Activated CD4-positive, alpha-beta T cell treated with anti-CD3 and anti-CD28 coated beads, Interleukin-2, amount 10 ng/mL, durations not matched to agents 24 days and 14 days (primary cell): ENCODE measurements around the gene PDCD1LG2. TPM values are rescaled to one million over a fixed set of nuclear protein-coding genes. Genes with fewer than 3 reads are reported as not detected.
"Not testable (repeated sequence)": the region's sequence is repeated elsewhere in the genome, so short reads cannot be mapped to it uniquely, and the experiment has no call there.

Experiments used
- DNase-seq: peaks from one replicate; pipeline ENCODE4 v3.0.0; 2022
- H3K27ac Mint-ChIP-seq: one replicate; pipeline ENCODE4 v1.8.0; 2022; ENCODE audit warnings: mild to moderate bottlenecking, mixed read lengths
- H3K27me3 Mint-ChIP-seq: one replicate; pipeline ENCODE4 v1.8.0; 2022; ENCODE audit warnings: mixed read lengths
- H3K36me3 Mint-ChIP-seq: one replicate; pipeline ENCODE4 v1.8.0; 2022; ENCODE audit warnings: low read depth, mild to moderate bottlenecking, mixed read lengths
- H3K4me1 Mint-ChIP-seq: one replicate; pipeline ENCODE4 v1.8.0; 2021; ENCODE audit warnings: mixed read lengths
- H3K4me3 Mint-ChIP-seq: one replicate; pipeline ENCODE4 v1.8.0; 2022; ENCODE audit warnings: mild to moderate bottlenecking, moderate library complexity, mixed read lengths
- H3K9me3 Mint-ChIP-seq: one replicate; pipeline ENCODE4 v1.8.0; 2021; ENCODE audit warnings: mixed read lengths
- intact Hi-C: fragments of 100-400 bp; cut with micrococcal nuclease; formaldehyde crosslinking; loops from one replicate; pipeline ENCODE4 v1.15.1; 2023
- total RNA-seq: library from RNA; stranded (reverse); gene quantifications from 2 replicates; pipeline ENCODE4 v1.2.3, GENCODE V29; 2022

Gene PDCD1LG2
- total RNA-seq, 1 donor from 2014 or later: 1.5 TPM

- no peaks in the 10 kb centered on the region for H3K9me3 Mint-ChIP-seq
- no peak overlapping the region for H3K27ac Mint-ChIP-seq
- peaks cover 17% of the 10 kb centered on the region for H3K4me1 Mint-ChIP-seq
- intact Hi-C loops: loop anchor here (2.0 kb wide), 1 partner anchor 15 kb away; no protein-coding TSS in a partner anchor
- no peak for DNase-seq
- no peaks in the 10 kb centered on the region for H3K27me3 Mint-ChIP-seq
- no peak overlapping the region for H3K4me3 Mint-ChIP-seq
- peaks cover 29% of the 10 kb centered on the region for H3K36me3 Mint-ChIP-seq
Measured at GRCh38 chr9:5574097-5574496, 63.8 kb downstream of the PDCD1LG2 start.

- no peaks in the 10 kb centered on the region for H3K27me3 Mint-ChIP-seq
- intact Hi-C loops: loop anchor here (2.0 kb wide), 1 partner anchor 16 kb away; no protein-coding TSS in a partner anchor
Measured at GRCh38 chr9:5575000-5575399, 64.7 kb downstream of the PDCD1LG2 start.

GRCh38 chr9:5577225-5577624 is 66.9 kb downstream of the PDCD1LG2 start:
- DNase-seq: no peak
- H3K36me3 Mint-ChIP-seq: peaks cover 25% of the 10 kb centered on the region
- no peak overlapping the region for H3K27ac Mint-ChIP-seq
- intact Hi-C loops: no loop called here
- H3K4me1 Mint-ChIP-seq: peaks cover 33% of the 10 kb centered on the region
- no peaks in the 10 kb centered on the region for H3K9me3 Mint-ChIP-seq
- no peaks in the 10 kb centered on the region for H3K27me3 Mint-ChIP-seq
- H3K4me3 Mint-ChIP-seq: no peak overlapping the region

More at GRCh38 chr9:5575000-5575399, 64.7 kb downstream of the PDCD1LG2 start:
- Mint-ChIP-seq H3K36me3 (peaks cover 29% of the 10 kb centered on the region), H3K4me3 (no peak overlapping the region), H3K4me1 (peaks cover 20% of the 10 kb centered on the region), H3K27ac (no peak overlapping the region), H3K9me3 (no peaks in the 10 kb centered on the region)
- no peak for DNase-seq

- intact Hi-C loops: loop anchor here (1.0 kb wide), 2 partner anchors 8 to 68 kb away; partner anchors contain the start of gene PDCD1LG2
- no peak for DNase-seq
- no peak overlapping the region for H3K4me3 Mint-ChIP-seq
- peaks cover 23% of the 10 kb centered on the region for H3K36me3 Mint-ChIP-seq
- peaks cover 40% of the 10 kb centered on the region for H3K4me1 Mint-ChIP-seq
- no peaks in the 10 kb centered on the region for H3K27me3 Mint-ChIP-seq
- H3K9me3 Mint-ChIP-seq: no peaks in the 10 kb centered on the region
- H3K27ac Mint-ChIP-seq: peak overlapping the region; percentile 21
Measured at GRCh38 chr9:5578018-5578697, 67.8 kb downstream of the PDCD1LG2 start.

GRCh38 chr9:5578698-5579085 is 68.4 kb downstream of the PDCD1LG2 start:
- H3K27me3 Mint-ChIP-seq: no peaks in the 10 kb centered on the region
- peaks cover 25% of the 10 kb centered on the region for H3K36me3 Mint-ChIP-seq
- peaks cover 3% of the 10 kb centered on the region for H3K9me3 Mint-ChIP-seq
- H3K27ac Mint-ChIP-seq: peak overlapping the region; percentile 21
- DNase-seq: no peak
- no peak overlapping the region for H3K4me3 Mint-ChIP-seq
- intact Hi-C loops: loop anchor here (1.0 kb wide), 2 partner anchors 8 to 68 kb away; partner anchors contain the start of gene PDCD1LG2
- peaks cover 45% of the 10 kb centered on the region for H3K4me1 Mint-ChIP-seq

GRCh38 chr9:5579881-5580280 is 69.5 kb downstream of the PDCD1LG2 start:
- Mint-ChIP-seq H3K27ac (peak overlapping the region; percentile 39), H3K9me3 (peaks cover 3% of the 10 kb centered on the region), H3K27me3 (no peaks in the 10 kb centered on the region), H3K4me3 (no peak overlapping the region), H3K36me3 (peaks cover 26% of the 10 kb centered on the region), H3K4me1 (peaks cover 52% of the 10 kb centered on the region)
- intact Hi-C loops: loop anchor here (5.0 kb wide), 1 partner anchor 593 kb away; the partner anchor contains the start of gene JAK2
- DNase-seq: peak; percentile 66

- H3K9me3 Mint-ChIP-seq: peaks cover 3% of the 10 kb centered on the region
- peak overlapping the region; percentile 63 for H3K27ac Mint-ChIP-seq
- H3K27me3 Mint-ChIP-seq: no peaks in the 10 kb centered on the region
- intact Hi-C loops: loop anchor here (5.0 kb wide), 1 partner anchor 593 kb away; the partner anchor contains the start of gene JAK2
- H3K4me1 Mint-ChIP-seq: peaks cover 56% of the 10 kb centered on the region
- peaks cover 23% of the 10 kb centered on the region for H3K36me3 Mint-ChIP-seq
- no peak for DNase-seq
- H3K4me3 Mint-ChIP-seq: peak overlapping the region; percentile 26
Measured at GRCh38 chr9:5580650-5581049, 70.3 kb downstream of the PDCD1LG2 start.

- not testable (repeated sequence) for DNase-seq, H3K9me3 Mint-ChIP-seq, H3K27me3 Mint-ChIP-seq, H3K4me3 Mint-ChIP-seq
- Mint-ChIP-seq H3K36me3 (peaks cover 23% of the 10 kb centered on the region), H3K4me1 (peaks cover 63% of the 10 kb centered on the region), H3K27ac (peak overlapping the region; percentile 35)
- intact Hi-C loops: loop anchor here (5.0 kb wide), 1 partner anchor 594 kb away; the partner anchor contains the start of gene JAK2
Measured at GRCh38 chr9:5581706-5582105, 71.4 kb downstream of the PDCD1LG2 start.

- peak overlapping the region; percentile 92 for H3K27ac Mint-ChIP-seq
- H3K27me3 Mint-ChIP-seq: no peaks in the 10 kb centered on the region
- H3K9me3 Mint-ChIP-seq: peaks cover 3% of the 10 kb centered on the region
- DNase-seq: peak; percentile 88
- intact Hi-C loops: loop anchor here (1.0 to 5.0 kb wide), 2 partner anchors 25 to 596 kb away; partner anchors contain the start of gene JAK2
- H3K4me3 Mint-ChIP-seq: peak overlapping the region; percentile 40
- H3K4me1 Mint-ChIP-seq: peaks cover 69% of the 10 kb centered on the region
- peaks cover 19% of the 10 kb centered on the region for H3K36me3 Mint-ChIP-seq
Measured at GRCh38 chr9:5582835-5583195, 72.5 kb downstream of the PDCD1LG2 start.

- Mint-ChIP-seq H3K4me3 (peak overlapping the region; percentile 27), H3K4me1 (peaks cover 54% of the 10 kb centered on the region)
Measured at GRCh38 chr9:5586391-5586802, 76.1 kb downstream of the PDCD1LG2 start.

GRCh38 chr9:5587024-5587423 is 76.7 kb downstream of the PDCD1LG2 start:
- Mint-ChIP-seq H3K4me1 (peaks cover 53% of the 10 kb centered on the region), H3K27ac (peak overlapping the region; percentile 92), H3K4me3 (peak overlapping the region; percentile 24), H3K9me3 (peaks cover 3% of the 10 kb centered on the region), H3K27me3 (no peaks in the 10 kb centered on the region), H3K36me3 (peaks cover 6% of the 10 kb centered on the region)
- intact Hi-C loops: loop anchor here (2.0 kb wide), 3 partner anchors 24 to 68 kb away; partner anchors contain the start of gene RIC1
- DNase-seq: peak; percentile 76

More at GRCh38 chr9:5586391-5586802, 76.1 kb downstream of the PDCD1LG2 start:
- peak; percentile 79 for DNase-seq
- Mint-ChIP-seq H3K9me3 (peaks cover 3% of the 10 kb centered on the region), H3K27ac (peak overlapping the region; percentile 92), H3K27me3 (no peaks in the 10 kb centered on the region), H3K36me3 (peaks cover 7% of the 10 kb centered on the region)
- intact Hi-C loops: loop anchor here (1.0 to 2.0 kb wide), 8 partner anchors 8 to 149 kb away; partner anchors contain the start of genes CD274, PDCD1LG2, PLGRKT and RIC1

GRCh38 chr9:5592231-5592630 is 81.9 kb downstream of the PDCD1LG2 start:
- no peak for DNase-seq
- peaks cover 29% of the 10 kb centered on the region for H3K4me1 Mint-ChIP-seq
- no peak overlapping the region for H3K4me3 Mint-ChIP-seq
- H3K27ac Mint-ChIP-seq: no peak overlapping the region
- no peaks in the 10 kb centered on the region for H3K27me3 Mint-ChIP-seq
- H3K36me3 Mint-ChIP-seq: peaks cover 2% of the 10 kb centered on the region
- intact Hi-C loops: loop anchor here (10.0 kb wide), 1 partner anchor 287 kb away; the partner anchor contains the start of gene RLN2
- no peaks in the 10 kb centered on the region for H3K9me3 Mint-ChIP-seq

GRCh38 chr9:5592904-5593303 is 82.6 kb downstream of the PDCD1LG2 start:
- intact Hi-C loops: loop anchor here (10.0 kb wide), 1 partner anchor 288 kb away; the partner anchor contains the start of gene RLN2
- no peaks in the 10 kb centered on the region for H3K9me3 Mint-ChIP-seq
- H3K27ac Mint-ChIP-seq: no peak overlapping the region
- peaks cover 2% of the 10 kb centered on the region for H3K36me3 Mint-ChIP-seq
- no peak overlapping the region for H3K4me3 Mint-ChIP-seq
- H3K4me1 Mint-ChIP-seq: peaks cover 24% of the 10 kb centered on the region
- no peak for DNase-seq
- H3K27me3 Mint-ChIP-seq: no peaks in the 10 kb centered on the region

GRCh38 chr9:5593904-5594303 is 83.6 kb downstream of the PDCD1LG2 start:
- DNase-seq: no peak
- Mint-ChIP-seq H3K27me3 (no peaks in the 10 kb centered on the region), H3K36me3 (peaks cover 2% of the 10 kb centered on the region), H3K27ac (no peak overlapping the region), H3K4me3 (no peak overlapping the region), H3K4me1 (peaks cover 24% of the 10 kb centered on the region), H3K9me3 (no peaks in the 10 kb centered on the region)
- intact Hi-C loops: loop anchor here (10.0 kb wide), 1 partner anchor 289 kb away; the partner anchor contains the start of gene RLN2
